ENCODE data around the gene HAVCR1.

Gene HAVCR1

DNA sequence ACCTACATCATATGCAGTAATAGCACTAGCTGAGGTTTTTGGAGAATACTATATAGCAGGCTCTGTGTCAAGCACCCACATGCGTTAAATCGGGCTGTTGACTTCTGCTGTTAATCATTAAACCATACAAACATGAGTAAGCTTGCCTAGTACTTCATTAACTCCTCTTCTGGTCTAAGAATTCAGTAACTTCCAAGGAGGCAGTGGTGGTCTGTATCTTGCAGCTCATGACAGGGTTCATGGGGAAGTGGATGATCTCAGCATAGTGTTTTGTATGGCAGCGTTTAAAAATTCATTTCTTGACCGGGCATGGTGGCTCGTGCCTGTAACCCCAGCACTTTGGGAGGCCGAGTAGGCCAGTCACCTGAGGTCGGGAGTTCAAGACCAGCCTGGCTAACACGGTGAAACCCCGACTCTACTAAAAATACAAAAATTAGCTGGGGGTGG is at the start of gene HAVCR1:
HAVCR1 (minus strand) TSS at position 24 of the 447 bp plus-strand sequence. CDS start 1,173 bp downstream, outside the sequence.
- no peak for TF ChIP-seq CTCF (IDR thresholded peaks at IDR 0.05; ENCODE audit: low read depth, low read length, missing control alignments)
- no peak for DNase-seq (ENCODE audit: extremely low read depth, low read depth)
- H3K4me3 ChIP-seq (replicated peaks; ENCODE audit: low read depth, low read length) = no peak within 1 kb of the TSS

- DNase-seq (ENCODE audit: extremely low read depth, low read depth) = no peak
- no peak for TF ChIP-seq CTCF (IDR thresholded peaks at IDR 0.05; ENCODE audit: low read depth, low read length, missing control alignments)
- H3K4me3 ChIP-seq (replicated peaks; ENCODE audit: low read depth, low read length) = no peak overlapping the region
Observed at GRCh38 chr5:157107508-157107907, 48.6 kb upstream of the HAVCR1 start.

GRCh38 chr5:157106630-157107461 is 47.9 kb upstream of the HAVCR1 start:
- no peak overlapping the region for H3K4me3 ChIP-seq (replicated peaks; ENCODE audit: low read depth, low read length)
- DNase-seq (ENCODE audit: extremely low read depth, low read depth) = no peak
- no peak for TF ChIP-seq CTCF (IDR thresholded peaks at IDR 0.05; ENCODE audit: low read depth, low read length, missing control alignments)

DNA sequence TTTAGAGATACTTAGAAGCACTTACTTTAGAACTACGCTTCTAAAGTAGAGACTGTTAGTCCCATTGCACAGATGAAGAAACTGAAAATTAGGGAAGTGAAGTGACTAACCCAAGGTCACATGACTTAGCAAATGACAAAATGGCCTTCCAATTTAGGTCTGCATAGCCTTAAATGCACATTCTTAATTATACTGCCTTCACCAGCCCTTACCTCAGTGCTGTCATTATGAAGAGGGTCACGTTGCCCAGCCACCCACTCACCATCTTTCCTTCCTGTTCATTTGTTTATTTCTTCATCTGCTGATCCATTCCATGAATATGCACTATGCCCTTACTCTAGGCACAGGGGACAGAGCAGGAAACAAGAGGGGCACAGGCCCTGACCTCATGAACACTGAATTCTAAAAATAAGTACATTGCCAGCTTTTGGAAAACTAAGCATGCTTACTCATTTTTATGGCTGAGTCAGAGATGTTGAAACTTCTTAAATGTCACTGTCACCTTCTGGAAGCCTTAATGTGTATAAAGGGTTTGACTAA is 41.3 kb upstream of the HAVCR1 start:
- peak; percentile 25 for DNase-seq (ENCODE audit: extremely low read depth, low read depth)
- no peak for TF ChIP-seq CTCF (IDR thresholded peaks at IDR 0.05; ENCODE audit: low read depth, low read length, missing control alignments)
- H3K4me3 ChIP-seq (replicated peaks; ENCODE audit: low read depth, low read length) = no peak overlapping the region

DNA sequence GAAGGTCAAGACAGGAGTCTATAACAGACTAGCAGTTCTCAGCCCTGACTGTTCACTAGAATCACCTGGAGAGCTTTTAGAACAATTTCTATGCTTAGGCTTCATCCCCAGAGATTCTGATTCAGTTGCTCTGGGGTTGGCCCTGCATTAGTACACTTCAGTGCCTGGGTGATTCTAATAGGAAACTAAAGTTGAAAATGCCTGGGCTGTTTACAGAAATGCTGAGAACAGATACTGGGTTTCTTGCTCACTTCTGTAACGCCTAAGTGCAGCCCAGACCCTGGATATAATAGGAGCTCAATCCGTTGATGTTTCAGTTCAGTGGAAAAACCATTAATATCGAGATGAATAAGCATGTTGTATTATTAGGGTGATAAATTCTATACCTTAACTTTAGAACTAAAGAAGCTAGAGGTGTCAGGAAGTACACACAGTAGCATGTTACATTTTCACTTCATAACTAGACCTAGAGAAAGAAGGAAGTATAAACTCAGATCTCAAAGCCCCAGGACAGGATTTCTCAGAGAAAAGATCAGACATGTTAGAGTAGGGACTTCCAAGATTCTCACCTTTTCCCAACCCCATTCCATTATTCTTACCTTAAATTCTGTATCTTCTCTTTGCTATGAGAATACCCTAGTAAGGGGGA is 29.6 kb upstream of the HAVCR1 start:
- TF ChIP-seq CTCF (IDR thresholded peaks at IDR 0.05; ENCODE audit: low read depth, low read length, missing control alignments) = no peak
- no peak for DNase-seq (ENCODE audit: extremely low read depth, low read depth)
- H3K4me3 ChIP-seq (replicated peaks; ENCODE audit: low read depth, low read length) = no peak overlapping the region

DNA sequence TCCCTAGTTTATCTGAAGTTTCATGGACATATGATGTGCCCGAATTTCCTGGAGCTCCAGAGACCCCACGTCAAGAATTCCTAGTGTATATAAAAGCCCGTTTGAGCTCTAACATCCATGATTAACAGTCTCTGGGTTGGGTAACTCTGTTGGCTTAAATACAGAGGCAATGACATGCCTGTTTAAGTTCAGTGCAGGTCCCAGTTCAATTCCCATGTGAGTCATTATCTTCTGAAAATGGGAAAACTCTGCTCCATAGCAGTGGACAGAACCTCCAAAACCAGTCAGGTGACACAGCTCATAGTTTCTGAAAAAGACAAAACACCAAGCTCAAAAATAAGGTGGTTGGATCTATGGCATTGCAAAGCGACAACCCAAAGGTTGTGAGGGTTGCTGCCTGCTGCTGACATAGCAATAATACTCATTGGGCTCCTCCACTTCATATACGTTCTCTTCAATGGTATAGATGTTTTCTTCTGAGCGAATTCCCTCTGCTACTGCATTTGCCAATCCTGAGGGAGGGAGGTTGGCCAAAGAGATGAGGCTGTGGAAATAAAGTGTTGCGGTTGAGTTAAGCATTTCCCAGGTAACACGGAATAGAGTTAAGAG is 27.9 kb upstream of the HAVCR1 start:
- no peak overlapping the region for H3K4me3 ChIP-seq (replicated peaks; ENCODE audit: low read depth, low read length)
- DNase-seq (ENCODE audit: extremely low read depth, low read depth) = no peak
- no peak for TF ChIP-seq CTCF (IDR thresholded peaks at IDR 0.05; ENCODE audit: low read depth, low read length, missing control alignments)
